ENCODE results near the gene RBBP5. TPM values are rescaled to one million over a fixed set of nuclear protein-coding genes. Genes with fewer than 3 reads are reported as not detected.

Gene RBBP5
- total and polyA plus RNA-seq, 7 donors, result 6.8 to 28.9 (median 12.3) TPM

GRCh38 chr1:205053296-205053695 is 68.5 kb downstream of the RBBP5 start:
- Histone ChIP-seq H3K36me3 (ENCODE audit: insufficient read depth in 1 of 2, low read depth in 1 of 2) (no peaks in the 10 kb centered on the region), H3K9me3 (no peaks in the 10 kb centered on the region), H3K27me3 (ENCODE audit: insufficient read depth in 3 of 3, low read length in 2 of 3) (peaks cover 0 to 4% (median 0%) of the 10 kb centered on the region in 3 donors), H3K4me1 (no peaks in the 10 kb centered on the region), H3K4me3 (no peak overlapping the region), H3K27ac (no peak overlapping the region)
- 86 to 94% (median 90%) methylated on average over 5 of the region's 5 CpGs for WGBS, 3 donors
- no peak for DNase-seq
- no peak for ATAC-seq
- TF ChIP-seq CTCF (IDR thresholded peaks at IDR 0.05), result no peak
- intact Hi-C loops (cut with DNase I), result no loop called here

DNA sequence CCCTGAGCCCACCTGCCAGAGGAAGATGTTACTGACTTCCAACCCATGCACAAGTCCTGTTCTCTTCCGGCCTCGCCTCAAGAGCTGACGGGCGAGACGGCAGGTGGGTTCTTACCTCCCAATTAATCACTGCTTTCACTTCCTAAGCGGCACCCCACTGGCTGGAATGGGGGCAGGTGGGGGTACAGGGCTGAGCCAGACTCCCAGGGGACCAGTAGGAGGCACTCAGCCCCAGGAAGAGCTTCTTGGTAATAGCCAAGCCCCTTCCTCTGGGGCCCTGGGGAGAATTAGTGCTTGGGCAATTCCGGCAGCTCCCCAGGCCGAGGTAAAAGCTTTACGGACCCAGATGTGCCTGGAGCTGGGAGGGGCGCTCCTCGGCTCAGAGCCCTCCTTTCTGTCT is 69.1 kb downstream of the RBBP5 start:
- Histone ChIP-seq H3K4me1 (no peaks in the 10 kb centered on the region), H3K27ac (no peak overlapping the region), H3K4me3 (no peak overlapping the region), H3K9me3 (no peaks in the 10 kb centered on the region), H3K27me3 (ENCODE audit: insufficient read depth in 3 of 3, low read length in 2 of 3) (peaks cover 0 to 10% (median 0%) of the 10 kb centered on the region in 3 donors), H3K36me3 (ENCODE audit: insufficient read depth in 1 of 2, low read depth in 1 of 2) (no peaks in the 10 kb centered on the region)
- 79 to 84% (median 80%) methylated on average over 7 to 11 of the region's 11 CpGs for WGBS, 3 donors
- intact Hi-C loops (cut with DNase I), result no loop called here
- ATAC-seq (no peak), DNase-seq (no peak)
- no peak for TF ChIP-seq CTCF (IDR thresholded peaks at IDR 0.05)

- no peak for DNase-seq
- Histone ChIP-seq H3K4me3 (no peak overlapping the region), H3K27ac (no peak overlapping the region), H3K27me3 (ENCODE audit: insufficient read depth in 3 of 3, low read length in 2 of 3) (peaks cover 0 to 41% (median 13%) of the 10 kb centered on the region in 3 donors), H3K9me3 (no peaks in the 10 kb centered on the region), H3K4me1 (no peaks in the 10 kb centered on the region), H3K36me3 (ENCODE audit: insufficient read depth in 1 of 2, low read depth in 1 of 2) (no peaks in the 10 kb centered on the region)
- ATAC-seq, result no peak
- intact Hi-C loops (cut with DNase I), result no loop called here
- no peak for TF ChIP-seq CTCF (IDR thresholded peaks at IDR 0.05)
- WGBS, 3 donors, result 29 to 34% (median 34%) methylated on average over 6 of the region's 6 CpGs
Measured at GRCh38 chr1:205049479-205049878, 72.3 kb downstream of the RBBP5 start.

DNA sequence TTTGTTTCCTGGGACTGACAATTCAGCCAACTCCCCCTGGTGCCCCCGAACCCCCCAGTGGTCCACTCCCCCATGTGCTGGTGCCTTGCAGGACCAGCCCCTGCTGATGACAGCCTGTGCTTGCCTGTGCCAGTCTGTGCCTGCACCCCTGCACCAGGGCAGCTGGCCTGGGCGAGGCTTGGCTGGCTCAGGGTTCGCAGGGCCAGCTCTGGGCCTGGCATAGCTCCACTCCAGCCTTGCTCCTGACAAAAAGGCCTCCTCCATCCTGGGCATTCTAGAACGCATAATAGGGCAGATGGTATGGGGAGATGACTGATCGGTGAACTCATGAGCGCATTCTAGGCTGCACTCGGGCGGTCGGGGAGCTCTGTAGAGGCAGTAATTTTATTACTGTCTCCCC is 73.4 kb downstream of the RBBP5 start:
- no peaks in the 10 kb centered on the region for H3K4me1 ChIP-seq
- H3K9me3 ChIP-seq, result no peaks in the 10 kb centered on the region
- no peak overlapping the region for H3K27ac ChIP-seq
- no peak overlapping the region for H3K4me3 ChIP-seq
- H3K36me3 ChIP-seq (ENCODE audit: insufficient read depth in 1 of 2, low read depth in 1 of 2), result no peaks in the 10 kb centered on the region
- intact Hi-C loops (cut with DNase I), result no loop called here
- 50 to 53% (median 50%) methylated on average over 9 of the region's 9 CpGs for WGBS, 3 donors
- TF ChIP-seq CTCF (IDR thresholded peaks at IDR 0.05), result no peak
- H3K27me3 ChIP-seq (ENCODE audit: insufficient read depth in 3 of 3, low read length in 2 of 3), result peaks cover 0 to 52% (median 20%) of the 10 kb centered on the region in 3 donors
- no peak for ATAC-seq
- no peak for DNase-seq

DNA sequence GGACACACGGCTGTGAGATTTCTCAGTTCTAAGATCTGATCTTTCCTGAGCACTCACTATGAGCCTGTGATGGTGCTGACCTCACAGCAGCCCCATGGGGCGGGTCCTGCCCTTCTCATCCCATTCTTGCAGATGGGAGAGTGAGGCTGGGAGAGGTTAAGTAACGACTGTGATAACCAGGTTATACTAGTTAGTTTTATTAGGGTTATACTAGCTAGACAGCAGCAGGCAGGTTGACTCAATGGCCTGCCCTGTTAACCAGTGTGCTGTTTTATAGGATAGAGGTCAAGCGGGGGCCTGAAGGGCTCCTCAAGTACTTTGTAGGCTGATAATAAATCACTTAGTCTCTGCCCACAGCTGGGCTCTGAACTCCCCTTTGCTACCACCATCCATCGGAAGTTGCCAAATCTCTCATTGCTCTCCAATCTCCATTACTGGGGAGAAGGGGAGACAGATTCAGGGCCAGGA is 74.0 kb downstream of the RBBP5 start:
- no peak for ATAC-seq
- H3K27ac ChIP-seq, result no peak overlapping the region
- intact Hi-C loops (cut with DNase I), result no loop called here
- H3K9me3 ChIP-seq, result no peaks in the 10 kb centered on the region
- 64 to 74% (median 73%) methylated on average over 5 of the region's 5 CpGs for WGBS, 3 donors
- DNase-seq, result no peak
- H3K36me3 ChIP-seq (ENCODE audit: insufficient read depth in 1 of 2, low read depth in 1 of 2), result no peaks in the 10 kb centered on the region
- TF ChIP-seq CTCF (IDR thresholded peaks at IDR 0.05), result no peak
- no peaks in the 10 kb centered on the region for H3K4me1 ChIP-seq
- no peak overlapping the region for H3K4me3 ChIP-seq
- peaks cover 0 to 58% (median 26%) of the 10 kb centered on the region in 3 donors for H3K27me3 ChIP-seq (ENCODE audit: insufficient read depth in 3 of 3, low read length in 2 of 3)

All from psoas muscle (tissue), 8 donors.